Measurements from ENCODE around the gene RASGRF2.
A peak's percentile ranks its signal among the peaks of the same experiment; 100 is the strongest.

The RASGRF2 gene

GRCh38 chr5:81181576-81182316, 221.6 kb downstream of the RASGRF2 start:
- no peak for DNase-seq

GRCh38 chr5:81182396-81183390, 222.5 kb downstream of the RASGRF2 start:
- no peak for DNase-seq

- no peak for DNase-seq
These were observed 223.9 kb downstream of the RASGRF2 start for GRCh38 chr5:81183811-81184748.

GRCh38 chr5:81184749-81185110, 224.6 kb downstream of the RASGRF2 start:
- DNase-seq = no peak

GRCh38 chr5:81187885-81188284, 227.7 kb downstream of the RASGRF2 start:
- DNase-seq = no peak

- DNase-seq = no peak
These were observed 228.8 kb downstream of the RASGRF2 start for GRCh38 chr5:81188962-81189361.

GRCh38 chr5:81189875-81190498, 229.8 kb downstream of the RASGRF2 start:
- no peak for DNase-seq

GRCh38 chr5:81191726-81192372, 231.7 kb downstream of the RASGRF2 start:
- no peak for DNase-seq

GRCh38 chr5:81192373-81192750, 232.2 kb downstream of the RASGRF2 start:
- DNase-seq = no peak

GRCh38 chr5:81194633-81195334, 234.6 kb downstream of the RASGRF2 start:
- peak; percentile 56 for DNase-seq

GRCh38 chr5:81195335-81195929, 235.3 kb downstream of the RASGRF2 start:
- DNase-seq = no peak

- DNase-seq = no peak
These were observed 242.5 kb downstream of the RASGRF2 start for GRCh38 chr5:81202655-81203054.

GRCh38 chr5:81203729-81204128, 243.6 kb downstream of the RASGRF2 start:
- DNase-seq = no peak

GRCh38 chr5:81204205-81204604, 244.0 kb downstream of the RASGRF2 start:
- no peak for DNase-seq

GRCh38 chr5:81205058-81205457, 244.9 kb downstream of the RASGRF2 start:
- no peak for DNase-seq

GRCh38 chr5:81207009-81207408, 246.8 kb downstream of the RASGRF2 start:
- DNase-seq = no peak

GRCh38 chr5:81208904-81209303, 248.7 kb downstream of the RASGRF2 start:
- DNase-seq = no peak

GRCh38 chr5:81209386-81209785, 249.2 kb downstream of the RASGRF2 start:
- DNase-seq = no peak

GRCh38 chr5:81209869-81210493, 249.8 kb downstream of the RASGRF2 start:
- no peak for DNase-seq

GRCh38 chr5:81212211-81212751, 252.1 kb downstream of the RASGRF2 start:
- no peak for DNase-seq
